Upper lobe of left lung (tissue), 6 donors: ENCODE results near the gene TMPRSS2. TPM values are rescaled to one million over a fixed set of nuclear protein-coding genes. Genes with fewer than 3 reads are reported as not detected.
A peak's percentile ranks its signal among the peaks of the same experiment; 100 is the strongest.
"Not testable (repeated sequence)": the region's sequence is repeated elsewhere in the genome, so short reads cannot be mapped to it uniquely, and the experiment has no call there.

Source experiments
- ATAC-seq, 2 donors: fragments of 200-7000 bp; cut with Tn5 transposase; one replicate each; pipeline ENCODE4 v1.9.1; 2022; ENCODE audit warnings: mild to moderate bottlenecking in 2 of 2, moderate library complexity in 2 of 2; ENCODE audit not compliant: low FRiP score in 2 of 2
- DNase-seq, 2 donors: peaks; one replicate each; pipeline ENCODE4 v3.0.0-alpha.2; 2019 to 2020
- H3K27ac ChIP-seq, 4 donors: fragments of 200-600 bp; sonication (generic); one replicate each; pipeline ENCODE4 v1.5.1; 2016 to 2019
- H3K27me3 ChIP-seq, 4 donors: fragments of 200-600 bp; sonication (generic); one replicate each; pipeline ENCODE4 v1.5.1; 2017 to 2019
- H3K36me3 ChIP-seq, 4 donors: fragments of 200-600 bp; sonication (generic); one replicate each; pipeline ENCODE4 v1.5.1; 2016 to 2019
- H3K4me1 ChIP-seq, 4 donors: fragments of 200-600 bp; sonication (generic); one replicate each; pipeline ENCODE4 v1.5.1; 2018 to 2019
- H3K4me3 ChIP-seq, 4 donors: fragments of 200-600 bp; sonication (generic); one replicate each; pipeline ENCODE4 v1.5.1; 2017 to 2019; ENCODE audit warnings: mild to moderate bottlenecking in 2 of 4, moderate library complexity in 1 of 4
- H3K9me3 ChIP-seq, 4 donors: fragments of 200-600 bp; sonication (generic); one replicate each; pipeline ENCODE4 v1.5.1; 2018 to 2019
- EP300 ChIP-seq, 4 donors: sonication (generic); formaldehyde crosslinking; IDR thresholded peaks; one replicate each; pipeline ENCODE4 v1.5.1; 2017; ENCODE audit warnings: antibody characterized with exemption in 4 of 4, control low read depth in 2 of 4
- POLR2A ChIP-seq, 4 donors: fragments of 450-650 bp; IDR thresholded peaks; one replicate each; pipeline ENCODE4 v1.5.1; 2016 to 2017; ENCODE audit warnings: antibody characterized with exemption in 4 of 4, mild to moderate bottlenecking in 2 of 4
- POLR2AphosphoS5 ChIP-seq, 2 donors: sonication (generic); formaldehyde crosslinking; IDR thresholded peaks; one replicate each; pipeline ENCODE4 v1.5.1; 2017; ENCODE audit warnings: antibody characterized with exemption in 2 of 2
- WGBS, 2 donors: methylation state at CpG; one replicate each; pipeline ENCODE4 v1.1.5; 2017 to 2018; 5-methylcytosine and 5-hydroxymethylcytosine counted together
- small RNA-seq, 4 donors: library from RNA; depleted of rRNA; stranded (forward); fragments of <200 nt; gene quantifications; one replicate each; pipeline ENCODE3, GENCODE V24; 2016
- total RNA-seq, 6 donors: library from RNA; depleted of rRNA in 4 of 6; stranded (reverse); fragments of >200 nt in 4 of 6; gene quantifications; one replicate each; pipeline versions ENCODE4 v1.1.0 to v1.2.1, GENCODE V29; 2016 to 2021
- TF ChIP-seq, protein P1 (sequence below), 6 experiments: fragments of 450-650 bp in 4 of 6; fragments of 200-600 bp in 2 of 6; sonication (generic) in 2 of 6; IDR thresholded peaks; one replicate each; pipeline ENCODE4 v1.5.1; 2016 to 2019; ENCODE audit warnings: antibody characterized with exemption in 6 of 6
- donor health status: DM: no; HTN: no; CAD: no; lungs with moderate emphysema.
- donor health status: DM: no; HTN: yes; CAD: no; lungs with severe emphysema.

The TMPRSS2 gene
- total RNA-seq, 6 donors from 2014 or later, result 65.3 to 195 (median 98.5) TPM

DNA sequence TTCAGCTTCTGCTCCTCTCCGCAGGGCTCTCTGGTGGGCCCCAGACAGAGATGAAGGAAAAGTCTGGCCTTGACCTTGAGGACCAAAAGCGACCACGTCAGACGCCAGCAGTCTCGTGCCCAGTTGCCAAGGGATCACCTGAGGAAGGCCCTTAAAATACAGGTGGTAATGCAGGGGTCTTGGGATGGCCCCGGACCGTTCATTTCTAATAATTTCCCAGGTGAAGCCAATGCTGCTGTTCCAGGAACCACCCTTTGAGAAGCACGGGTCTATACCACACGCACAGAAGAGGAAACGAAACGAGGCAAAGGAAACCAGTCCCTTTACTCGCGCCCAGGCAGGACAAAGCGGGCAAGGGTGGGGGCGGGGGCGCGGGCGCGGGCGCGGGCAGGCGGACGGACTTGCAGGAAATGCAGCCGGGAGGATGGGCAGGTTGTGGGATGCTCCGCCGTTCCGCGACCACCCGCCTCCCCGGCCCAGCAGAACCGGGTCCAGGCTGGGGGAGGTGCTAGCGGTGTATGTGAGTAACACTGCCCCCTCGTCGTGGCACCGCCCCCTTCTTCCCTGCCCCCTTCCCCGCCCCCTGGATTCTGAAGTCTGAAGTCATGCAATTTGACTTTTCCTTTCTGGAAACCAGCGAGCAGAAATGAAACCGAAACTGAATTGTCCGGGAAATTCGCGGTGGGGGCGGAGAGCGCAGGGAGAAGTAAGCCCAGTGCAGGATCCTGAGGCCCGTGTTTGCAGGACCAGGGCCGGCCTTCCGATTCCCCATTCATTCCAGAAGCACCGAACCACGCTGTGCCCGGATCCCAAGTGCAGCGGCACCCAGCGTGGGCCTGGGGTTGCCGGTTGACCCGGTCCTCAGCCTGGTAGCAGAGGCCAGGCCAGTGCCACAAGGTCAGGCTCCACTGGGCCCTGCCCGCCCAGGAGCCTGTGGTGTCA lies 87.8 kb downstream of the TMPRSS2 start:
- H3K36me3 ChIP-seq, result no peaks in the 10 kb centered on the region
- DNase-seq (peak; percentile 84 to 95), ATAC-seq (peak; percentile 90 to 95)
- peak; percentile 35 to 46 for TF ChIP-seq POLR2AphosphoS5 (IDR thresholded peaks at IDR 0.05)
- no peak for TF ChIP-seq EP300 (IDR thresholded peaks at IDR 0.05)
- TF ChIP-seq POLR2A (IDR thresholded peaks at IDR 0.05), result peak in 2 of 4 donors; percentile 32 to 53
- TF ChIP-seq, protein P1, sequence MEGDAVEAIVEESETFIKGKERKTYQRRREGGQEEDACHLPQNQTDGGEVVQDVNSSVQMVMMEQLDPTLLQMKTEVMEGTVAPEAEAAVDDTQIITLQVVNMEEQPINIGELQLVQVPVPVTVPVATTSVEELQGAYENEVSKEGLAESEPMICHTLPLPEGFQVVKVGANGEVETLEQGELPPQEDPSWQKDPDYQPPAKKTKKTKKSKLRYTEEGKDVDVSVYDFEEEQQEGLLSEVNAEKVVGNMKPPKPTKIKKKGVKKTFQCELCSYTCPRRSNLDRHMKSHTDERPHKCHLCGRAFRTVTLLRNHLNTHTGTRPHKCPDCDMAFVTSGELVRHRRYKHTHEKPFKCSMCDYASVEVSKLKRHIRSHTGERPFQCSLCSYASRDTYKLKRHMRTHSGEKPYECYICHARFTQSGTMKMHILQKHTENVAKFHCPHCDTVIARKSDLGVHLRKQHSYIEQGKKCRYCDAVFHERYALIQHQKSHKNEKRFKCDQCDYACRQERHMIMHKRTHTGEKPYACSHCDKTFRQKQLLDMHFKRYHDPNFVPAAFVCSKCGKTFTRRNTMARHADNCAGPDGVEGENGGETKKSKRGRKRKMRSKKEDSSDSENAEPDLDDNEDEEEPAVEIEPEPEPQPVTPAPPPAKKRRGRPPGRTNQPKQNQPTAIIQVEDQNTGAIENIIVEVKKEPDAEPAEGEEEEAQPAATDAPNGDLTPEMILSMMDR (IDR thresholded peaks at IDR 0.05), result no peak
- peak overlapping the region; percentile 86 to 97 (median 96) for H3K27ac ChIP-seq
- H3K4me1 ChIP-seq, result peaks cover 10 to 47% (median 12%) of the 10 kb centered on the region in 4 donors
- no peaks in the 10 kb centered on the region for H3K9me3 ChIP-seq
- peak overlapping the region; percentile 58 to 81 (median 64) for H3K4me3 ChIP-seq
- WGBS, 2 donors, result 5 to 7% methylated on average over 37 to 41 of the region's 54 CpGs
- H3K27me3 ChIP-seq, result no peaks in the 10 kb centered on the region

DNA sequence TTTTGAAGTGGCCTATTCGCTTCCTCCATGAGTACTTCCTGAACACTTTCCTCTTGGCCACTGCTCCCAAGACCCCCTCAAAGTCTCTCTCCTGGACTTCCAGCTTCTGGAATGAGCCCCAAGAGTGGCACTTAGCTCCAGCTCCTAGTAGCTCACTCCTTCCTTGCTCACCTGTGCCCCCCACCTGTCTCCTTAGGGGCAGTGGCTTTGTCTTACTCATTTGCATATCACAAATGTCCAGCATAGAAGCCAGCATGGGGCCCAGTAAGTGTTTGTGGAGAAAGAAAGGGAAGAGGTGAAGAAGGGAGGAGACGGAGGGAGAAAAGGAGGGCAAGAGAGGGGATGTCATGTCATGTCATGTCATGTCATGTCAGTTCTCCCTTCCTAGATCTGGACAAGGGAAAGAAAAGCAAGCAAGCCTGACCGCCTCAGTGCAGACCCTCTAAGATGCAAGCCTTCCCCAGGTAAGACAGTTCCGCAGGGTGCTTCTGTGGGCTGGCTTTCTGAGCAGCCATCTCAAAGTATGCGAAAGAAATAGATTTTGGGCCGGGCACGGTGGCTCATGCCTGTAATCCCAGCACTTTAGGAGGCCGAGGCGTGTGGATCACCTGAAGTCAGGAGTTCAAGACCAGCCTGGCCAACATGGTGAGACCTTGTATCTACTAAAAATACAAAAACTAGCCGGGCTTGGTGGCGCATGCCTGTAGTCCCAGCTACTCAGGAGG lies 88.8 kb downstream of the TMPRSS2 start:
- WGBS, 2 donors, result 90% methylated on average over 11 of the region's 11 CpGs
- TF ChIP-seq, protein P1 (IDR thresholded peaks at IDR 0.05), result no peak
- no peak for TF ChIP-seq POLR2AphosphoS5 (IDR thresholded peaks at IDR 0.05)
- no peak for TF ChIP-seq EP300 (IDR thresholded peaks at IDR 0.05)
- Histone ChIP-seq H3K4me3 (no peak overlapping the region), H3K27ac (peak overlapping the region; percentile 86 to 97 (median 96)), H3K36me3 (no peaks in the 10 kb centered on the region), H3K27me3 (no peaks in the 10 kb centered on the region), H3K4me1 (peaks cover 10 to 42% (median 12%) of the 10 kb centered on the region in 4 donors), H3K9me3 (no peaks in the 10 kb centered on the region)
- ATAC-seq (peak in 1 of 2 donors; percentile 27), DNase-seq (no peak)

DNA sequence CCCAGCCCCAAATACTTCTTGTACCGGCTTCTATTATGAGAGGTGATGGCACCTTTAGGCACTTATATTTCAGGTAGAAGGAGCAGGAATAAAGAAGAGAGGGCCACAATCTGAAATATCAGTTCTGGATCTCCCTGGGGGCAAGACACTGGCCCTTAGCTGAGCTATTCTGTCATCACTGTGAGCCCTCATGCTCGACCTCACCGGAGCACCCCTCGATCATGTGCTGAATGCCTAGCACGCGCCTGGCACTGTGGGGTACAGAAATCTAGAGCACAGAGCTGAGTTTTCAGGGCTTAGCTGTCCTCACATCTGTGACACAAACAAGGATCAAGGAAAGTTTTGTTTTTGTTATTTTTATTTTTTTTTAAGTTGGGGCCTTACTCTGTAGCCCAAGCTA lies 89.6 kb downstream of the TMPRSS2 start:
- H3K27ac ChIP-seq, result peak overlapping the region; percentile 86 to 97 (median 96)
- WGBS, 2 donors, result 94 to 98% methylated on average over 5 to 6 of the region's 6 CpGs
- DNase-seq (no peak), ATAC-seq (no peak)
- H3K36me3 ChIP-seq, result no peaks in the 10 kb centered on the region
- H3K9me3 ChIP-seq, result no peaks in the 10 kb centered on the region
- TF ChIP-seq, protein P1 (IDR thresholded peaks at IDR 0.05), result no peak
- TF ChIP-seq POLR2A (IDR thresholded peaks at IDR 0.05), result no peak
- TF ChIP-seq POLR2AphosphoS5 (IDR thresholded peaks at IDR 0.05), result no peak
- TF ChIP-seq EP300 (IDR thresholded peaks at IDR 0.05), result no peak
- no peak overlapping the region for H3K4me3 ChIP-seq
- H3K27me3 ChIP-seq, result no peaks in the 10 kb centered on the region
- H3K4me1 ChIP-seq, result peaks cover 10 to 35% (median 12%) of the 10 kb centered on the region in 4 donors

DNA sequence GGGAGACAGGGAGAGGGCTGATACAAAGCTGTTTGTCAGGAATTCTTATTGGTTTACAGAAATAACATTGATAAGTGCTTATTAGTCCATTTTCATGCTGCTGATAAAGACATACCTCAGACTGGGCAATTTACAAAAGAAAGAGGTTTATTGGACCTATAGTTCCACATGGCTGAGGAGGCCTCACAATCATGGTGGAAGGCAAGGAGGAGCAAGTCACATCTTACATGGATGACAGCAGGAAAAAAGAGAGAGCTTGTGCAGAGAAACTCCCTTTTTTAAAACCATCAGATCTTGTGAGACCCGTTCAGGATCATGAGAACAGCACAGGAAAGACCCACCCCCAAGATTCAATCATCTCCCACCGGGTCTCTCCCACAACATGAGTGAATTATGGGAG lies 90.5 kb downstream of the TMPRSS2 start:
- not testable (repeated sequence) for H3K27me3 ChIP-seq, H3K27ac ChIP-seq, H3K36me3 ChIP-seq, H3K9me3 ChIP-seq, ATAC-seq, H3K4me3 ChIP-seq, DNase-seq
- H3K4me1 ChIP-seq, result peaks cover 10 to 35% (median 12%) of the 10 kb centered on the region in 4 donors
- WGBS, 2 donors, result 93 to 100% methylated on average over 2 of the region's 2 CpGs

Small RNA genes lying within 50 kb of the gene (small RNA-seq; reads per million reads assigned to genes)
- 0 reads per million in 4 donors for gene RF00421

Other genes starting within 250 kb of the TMPRSS2 start
- gene FAM3B, start 191.4 kb downstream of the TMPRSS2 start, total RNA-seq, result 10 to 100 TPM in 1 of 6 donors, 1 to 10 TPM in 5; 2.9 to 13.2 (median 4.7) TPM
- 10 to 100 TPM in 5 of 6 donors, 1 to 10 TPM in 1; 5.8 to 37.2 (median 25.8) TPM for gene MX2, start 146.1 kb downstream of the TMPRSS2 start, total RNA-seq
- gene MX1, start 81.9 kb downstream of the TMPRSS2 start, total RNA-seq, result 100 to 1,000 TPM in 1 of 6 donors, 10 to 100 TPM in 5; 38.3 to 159 (median 89.0) TPM